Astrocyte (in vitro differentiated cells and primary cell): ENCODE results near the gene AIRE. TPM values are rescaled to one million over a fixed set of nuclear protein-coding genes. Genes with fewer than 3 reads are reported as not detected.

ENCODE experiments used
- DNase-seq: peaks from one replicate; pipeline ENCODE4 v3.0.0-alpha.2; 2010; ENCODE audit warnings: low read depth
- FAIRE-seq: peaks from 2 replicates; lab custom pipeline; 2011; peaks lifted over from hg19 to GRCh38; lab: Jason Lieb, UNC
- H2AFZ ChIP-seq: 2 replicates; pipeline ENCODE4 v1.6.0; 2012; ENCODE audit warnings: low read depth, low read length, inconsistent platforms
- H3K27ac ChIP-seq: 2 replicates; pipeline ENCODE4 v1.5.1; 2011; ENCODE audit warnings: low read depth, low read length, inconsistent platforms
- H3K27me3 ChIP-seq: 2 replicates; pipeline ENCODE4 v1.6.0; 2011; ENCODE audit warnings: low read length, inconsistent platforms; ENCODE audit not compliant: insufficient read depth
- H3K36me3 ChIP-seq: 2 replicates; pipeline ENCODE4 v1.5.1; 2011; ENCODE audit warnings: low read length, inconsistent platforms; ENCODE audit not compliant: insufficient read depth
- H3K4me1 ChIP-seq: 2 replicates; pipeline ENCODE4 v1.5.1; 2011; ENCODE audit warnings: low read length, inconsistent platforms; ENCODE audit not compliant: insufficient read depth
- H3K4me2 ChIP-seq: 2 replicates; pipeline ENCODE4 v1.6.0; 2012; ENCODE audit warnings: low read length, inconsistent platforms
- H3K4me3 ChIP-seq: 2 replicates; pipeline ENCODE4 v1.5.1; 2011; ENCODE audit warnings: low read depth, mild to moderate bottlenecking, low read length, inconsistent platforms; ENCODE audit not compliant: insufficient read depth
- H3K79me2 ChIP-seq: 2 replicates; pipeline ENCODE4 v1.6.0; 2012; ENCODE audit warnings: mild to moderate bottlenecking, low read length, inconsistent platforms; ENCODE audit not compliant: insufficient read depth
- H3K9ac ChIP-seq: 2 replicates; pipeline ENCODE4 v1.6.0; 2012; ENCODE audit warnings: mild to moderate bottlenecking, low read length, inconsistent platforms
- H3K9me3 ChIP-seq: 2 replicates; pipeline ENCODE4 v1.5.1; 2012; ENCODE audit warnings: low read depth, mild to moderate bottlenecking, low read length, inconsistent platforms; ENCODE audit not compliant: insufficient read depth
- H4K20me1 ChIP-seq: 2 replicates; pipeline ENCODE4 v1.6.0; 2012; ENCODE audit warnings: low read length, inconsistent platforms; ENCODE audit not compliant: insufficient read depth
- H3K27ac Mint-ChIP-seq: one replicate; pipeline ENCODE4 v1.8.0; 2021; ENCODE audit warnings: mild to moderate bottlenecking, mixed read lengths; ENCODE audit not compliant: unreplicated experiment
- H3K27me3 Mint-ChIP-seq: one replicate; pipeline ENCODE4 v1.8.0; 2021; ENCODE audit warnings: low read depth, mixed read lengths; ENCODE audit not compliant: unreplicated experiment
- H3K36me3 Mint-ChIP-seq: one replicate; pipeline ENCODE4 v1.8.0; 2021; ENCODE audit warnings: low read depth, mixed read lengths; ENCODE audit not compliant: unreplicated experiment
- H3K4me1 Mint-ChIP-seq: one replicate; pipeline ENCODE4 v1.8.0; 2021; ENCODE audit warnings: low read depth, mixed read lengths; ENCODE audit not compliant: unreplicated experiment
- H3K4me3 Mint-ChIP-seq: one replicate; pipeline ENCODE4 v1.8.0; 2021; ENCODE audit warnings: mild to moderate bottlenecking, moderate library complexity, mixed read lengths; ENCODE audit not compliant: unreplicated experiment
- H3K9me3 Mint-ChIP-seq: one replicate; pipeline ENCODE4 v1.8.0; 2021; ENCODE audit warnings: mild to moderate bottlenecking, mixed read lengths; ENCODE audit not compliant: unreplicated experiment
- EZH2 ChIP-seq: IDR thresholded peaks from 2 replicates; pipeline ENCODE4 v1.6.1; 2012; ENCODE audit warnings: mild to moderate bottlenecking, low read length, inconsistent platforms; ENCODE audit not compliant: insufficient read depth
- total RNA-seq: library from RNA; stranded (reverse); gene quantifications from 2 replicates; pipeline ENCODE4 v1.2.1, GENCODE V29; 2021
- TF ChIP-seq, protein P1 (sequence below): IDR thresholded peaks from 2 replicates; pipeline ENCODE4 v1.5.1; 2011; ENCODE audit warnings: low read depth, mild to moderate bottlenecking, inconsistent platforms, low read length, moderate library complexity; ENCODE audit not compliant: insufficient read depth

Gene AIRE
- total RNA-seq, 1 donor from 2014 or later = 0.07 TPM

GRCh38 chr21:44292812-44293195 is 7.1 kb downstream of the AIRE start:
- Mint-ChIP-seq H3K27me3 (peaks cover 24% of the 10 kb centered on the region), H3K4me1 (no peaks in the 10 kb centered on the region), H3K27ac (no peak overlapping the region), H3K9me3 (no peaks in the 10 kb centered on the region), H3K36me3 (no peaks in the 10 kb centered on the region), H3K4me3 (no peak overlapping the region)
- Histone ChIP-seq H3K9me3 (no peaks in the 10 kb centered on the region), H3K27me3 (peaks cover 2% of the 10 kb centered on the region), H3K9ac (no peak overlapping the region), H3K4me2 (no peak overlapping the region), H2AFZ (no peak overlapping the region), H3K4me1 (no peaks in the 10 kb centered on the region), H3K4me3 (no peak overlapping the region), H3K27ac (no peak overlapping the region), H3K79me2 (no peaks in the 10 kb centered on the region), H3K36me3 (no peaks in the 10 kb centered on the region), H4K20me1 (no peaks in the 10 kb centered on the region)
- FAIRE-seq (no peak), DNase-seq (no peak)
- no peak for TF ChIP-seq EZH2
- TF ChIP-seq, protein P1, sequence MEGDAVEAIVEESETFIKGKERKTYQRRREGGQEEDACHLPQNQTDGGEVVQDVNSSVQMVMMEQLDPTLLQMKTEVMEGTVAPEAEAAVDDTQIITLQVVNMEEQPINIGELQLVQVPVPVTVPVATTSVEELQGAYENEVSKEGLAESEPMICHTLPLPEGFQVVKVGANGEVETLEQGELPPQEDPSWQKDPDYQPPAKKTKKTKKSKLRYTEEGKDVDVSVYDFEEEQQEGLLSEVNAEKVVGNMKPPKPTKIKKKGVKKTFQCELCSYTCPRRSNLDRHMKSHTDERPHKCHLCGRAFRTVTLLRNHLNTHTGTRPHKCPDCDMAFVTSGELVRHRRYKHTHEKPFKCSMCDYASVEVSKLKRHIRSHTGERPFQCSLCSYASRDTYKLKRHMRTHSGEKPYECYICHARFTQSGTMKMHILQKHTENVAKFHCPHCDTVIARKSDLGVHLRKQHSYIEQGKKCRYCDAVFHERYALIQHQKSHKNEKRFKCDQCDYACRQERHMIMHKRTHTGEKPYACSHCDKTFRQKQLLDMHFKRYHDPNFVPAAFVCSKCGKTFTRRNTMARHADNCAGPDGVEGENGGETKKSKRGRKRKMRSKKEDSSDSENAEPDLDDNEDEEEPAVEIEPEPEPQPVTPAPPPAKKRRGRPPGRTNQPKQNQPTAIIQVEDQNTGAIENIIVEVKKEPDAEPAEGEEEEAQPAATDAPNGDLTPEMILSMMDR = no peak

- Mint-ChIP-seq H3K9me3 (no peaks in the 10 kb centered on the region), H3K4me3 (no peak overlapping the region), H3K27ac (no peak overlapping the region), H3K4me1 (no peaks in the 10 kb centered on the region), H3K27me3 (peaks cover 18% of the 10 kb centered on the region), H3K36me3 (no peaks in the 10 kb centered on the region)
- Histone ChIP-seq H3K4me3 (no peak overlapping the region), H2AFZ (no peak overlapping the region), H3K27ac (no peak overlapping the region), H3K9ac (no peak overlapping the region), H3K36me3 (no peaks in the 10 kb centered on the region), H4K20me1 (no peaks in the 10 kb centered on the region), H3K79me2 (no peaks in the 10 kb centered on the region), H3K4me2 (no peak overlapping the region), H3K4me1 (no peaks in the 10 kb centered on the region), H3K9me3 (no peaks in the 10 kb centered on the region), H3K27me3 (peaks cover 2% of the 10 kb centered on the region)
- DNase-seq = no peak
- TF ChIP-seq, protein P1 = no peak
- no peak for TF ChIP-seq EZH2
- no peak for FAIRE-seq
These were observed 8.0 kb downstream of the AIRE start for GRCh38 chr21:44293551-44294231.

DNA sequence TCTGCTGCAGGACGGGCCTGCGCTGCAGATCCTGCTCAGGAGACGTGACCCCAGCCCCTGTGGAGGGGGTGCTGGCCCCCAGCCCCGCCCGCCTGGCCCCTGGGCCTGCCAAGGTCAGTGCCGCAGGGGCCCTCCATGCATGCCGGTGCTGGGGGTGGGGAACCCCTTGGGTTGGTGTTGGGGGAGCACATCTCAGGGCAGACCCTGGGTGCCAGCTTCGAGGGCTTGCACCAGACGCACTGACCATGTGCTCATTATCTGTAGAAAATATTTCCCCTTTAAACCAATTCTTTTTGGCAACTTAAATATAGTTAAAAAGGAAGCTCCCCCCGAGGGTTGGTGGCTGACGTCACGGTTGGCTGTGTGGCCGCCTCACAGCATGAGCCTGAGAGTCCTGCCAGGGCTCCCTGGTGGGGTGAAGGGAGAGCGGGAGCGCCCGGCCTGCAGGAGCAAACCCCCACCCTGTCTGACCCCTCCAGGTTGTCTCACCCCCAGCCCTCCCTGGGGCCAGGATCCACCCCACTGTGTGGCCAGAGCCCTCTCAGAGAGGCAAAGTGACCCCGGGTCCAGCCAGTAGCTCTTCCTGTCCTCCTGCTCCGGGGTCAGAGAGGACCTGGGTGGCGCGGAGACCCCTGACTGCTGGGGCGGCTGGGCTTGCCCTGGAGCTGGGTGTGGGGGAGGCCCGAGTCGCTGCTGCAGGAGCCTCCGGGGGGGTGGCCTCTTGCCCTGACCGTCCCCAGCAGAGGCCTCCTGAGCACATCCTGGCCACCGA is 8.9 kb downstream of the AIRE start:
- Histone ChIP-seq H2AFZ (no peak overlapping the region), H3K36me3 (no peaks in the 10 kb centered on the region), H3K27me3 (no peaks in the 10 kb centered on the region), H4K20me1 (no peaks in the 10 kb centered on the region), H3K4me1 (peaks cover 3% of the 10 kb centered on the region), H3K4me2 (no peak overlapping the region), H3K4me3 (no peak overlapping the region), H3K9me3 (no peaks in the 10 kb centered on the region), H3K9ac (no peak overlapping the region), H3K27ac (no peak overlapping the region), H3K79me2 (no peaks in the 10 kb centered on the region)
- Mint-ChIP-seq H3K4me1 (peaks cover 3% of the 10 kb centered on the region), H3K27ac (no peak overlapping the region), H3K9me3 (no peaks in the 10 kb centered on the region), H3K4me3 (no peak overlapping the region), H3K27me3 (peaks cover 13% of the 10 kb centered on the region), H3K36me3 (no peaks in the 10 kb centered on the region)
- DNase-seq = no peak
- no peak for FAIRE-seq
- TF ChIP-seq, protein P1 = no peak
- no peak for TF ChIP-seq EZH2
